Mucosa of rectum (tissue), 2 donors: Measurements from ENCODE around the gene TPSAB1.
"Not testable (repeated sequence)": the region's sequence is repeated elsewhere in the genome, so short reads cannot be mapped to it uniquely, and the experiment has no call there.

Experiments used
- H3K27ac ChIP-seq, 2 donors: one replicate each; pipeline ENCODE4 v1.7.0; 2013; ENCODE audit warnings: inconsistent platforms in 2 of 2, low read depth in 2 of 2, low read length in 2 of 2
- H3K27me3 ChIP-seq, 2 donors: one replicate each; pipeline ENCODE4 v1.7.0; 2013; ENCODE audit warnings: low read length in 2 of 2; ENCODE audit not compliant: control insufficient read depth in 2 of 2, insufficient read depth in 2 of 2
- H3K36me3 ChIP-seq, 2 donors: one replicate each; pipeline ENCODE4 v1.7.0; 2013; ENCODE audit warnings: low read length in 2 of 2; ENCODE audit not compliant: control insufficient read depth in 2 of 2, insufficient read depth in 2 of 2
- H3K4me1 ChIP-seq, 2 donors: one replicate each; pipeline ENCODE4 v1.7.0; 2013; ENCODE audit warnings: low read length in 2 of 2, mild to moderate bottlenecking in 1 of 2; ENCODE audit not compliant: control insufficient read depth in 2 of 2, insufficient read depth in 2 of 2
- H3K4me3 ChIP-seq, 2 donors: one replicate each; pipeline ENCODE4 v1.7.0; 2013; ENCODE audit warnings: low read length in 2 of 2
- H3K9ac ChIP-seq, 2 donors: one replicate each; pipeline ENCODE4 v1.7.0; 2013; ENCODE audit warnings: low read length in 2 of 2, low read depth in 1 of 2, mild to moderate bottlenecking in 1 of 2
- H3K9me3 ChIP-seq, 2 donors: one replicate each; pipeline ENCODE4 v1.7.0; 2013; ENCODE audit warnings: low read length in 2 of 2; ENCODE audit not compliant: control insufficient read depth in 2 of 2
- donor health status: healthy.
- donor health status: Normal muscosa, but diverticular disease.

TPSAB1 gene

DNA sequence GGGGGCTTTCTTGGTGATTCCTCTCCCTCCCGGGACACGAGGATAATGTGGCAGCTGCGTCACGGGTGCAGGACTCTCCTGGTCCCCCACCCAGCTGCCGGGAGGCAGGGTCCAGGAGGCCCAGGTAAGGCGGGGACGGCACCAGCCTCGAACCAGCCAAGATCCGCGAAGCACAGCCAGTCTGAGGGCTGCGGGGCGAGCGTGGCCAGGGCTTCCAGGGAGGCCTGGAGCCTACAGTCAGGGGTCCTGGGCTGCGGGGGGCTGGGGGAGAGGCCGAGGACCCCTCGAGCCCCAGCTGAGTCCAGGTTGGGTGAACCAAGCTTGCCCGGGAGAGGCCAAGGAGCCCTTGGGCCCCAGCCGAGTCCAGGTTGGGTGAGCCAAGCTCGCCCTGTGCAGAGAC is 25.3 kb downstream of the TPSAB1 start:
- no peaks in the 10 kb centered on the region for H3K4me1 ChIP-seq
- H3K9ac ChIP-seq: no peak overlapping the region
- H3K27me3 ChIP-seq: peaks cover 4% of the 10 kb centered on the region in 2 donors
- H3K36me3 ChIP-seq: no peaks in the 10 kb centered on the region
- no peak overlapping the region for H3K27ac ChIP-seq
- H3K4me3 ChIP-seq: no peak overlapping the region
- no peaks in the 10 kb centered on the region for H3K9me3 ChIP-seq

GRCh38 chr16:1269418-1269817 is 28.9 kb downstream of the TPSAB1 start:
- H3K9me3 ChIP-seq, H3K27ac ChIP-seq, H3K4me3 ChIP-seq, H3K27me3 ChIP-seq, H3K4me1 ChIP-seq, H3K36me3 ChIP-seq, H3K9ac ChIP-seq: not testable (repeated sequence)

- H3K9me3 ChIP-seq: no peaks in the 10 kb centered on the region
These were observed 30.8 kb downstream of the TPSAB1 start for GRCh38 chr16:1271380-1271723.

GRCh38 chr16:1271724-1272413 is 31.4 kb downstream of the TPSAB1 start:
- H3K27ac ChIP-seq, H3K4me3 ChIP-seq, H3K9ac ChIP-seq, H3K4me1 ChIP-seq, H3K9me3 ChIP-seq, H3K27me3 ChIP-seq, H3K36me3 ChIP-seq: not testable (repeated sequence)

More at GRCh38 chr16:1271380-1271723, 30.8 kb downstream of the TPSAB1 start:
- H3K9ac ChIP-seq: no peak overlapping the region
- no peak overlapping the region for H3K4me3 ChIP-seq
- peaks cover 2 to 9% of the 10 kb centered on the region in 2 donors for H3K4me1 ChIP-seq
- H3K36me3 ChIP-seq: no peaks in the 10 kb centered on the region
- peaks cover 2 to 3% of the 10 kb centered on the region in 2 donors for H3K27me3 ChIP-seq
- no peak overlapping the region for H3K27ac ChIP-seq

GRCh38 chr16:1272453-1273198 is 32.1 kb downstream of the TPSAB1 start:
- H3K4me1 ChIP-seq: peaks cover 2 to 9% of the 10 kb centered on the region in 2 donors
- no peaks in the 10 kb centered on the region for H3K9me3 ChIP-seq
- H3K4me3 ChIP-seq: no peak overlapping the region
- H3K36me3 ChIP-seq: no peaks in the 10 kb centered on the region
- no peak overlapping the region for H3K9ac ChIP-seq
- peaks cover 0 to 9% of the 10 kb centered on the region in 2 donors for H3K27me3 ChIP-seq
- H3K27ac ChIP-seq: no peak overlapping the region

DNA sequence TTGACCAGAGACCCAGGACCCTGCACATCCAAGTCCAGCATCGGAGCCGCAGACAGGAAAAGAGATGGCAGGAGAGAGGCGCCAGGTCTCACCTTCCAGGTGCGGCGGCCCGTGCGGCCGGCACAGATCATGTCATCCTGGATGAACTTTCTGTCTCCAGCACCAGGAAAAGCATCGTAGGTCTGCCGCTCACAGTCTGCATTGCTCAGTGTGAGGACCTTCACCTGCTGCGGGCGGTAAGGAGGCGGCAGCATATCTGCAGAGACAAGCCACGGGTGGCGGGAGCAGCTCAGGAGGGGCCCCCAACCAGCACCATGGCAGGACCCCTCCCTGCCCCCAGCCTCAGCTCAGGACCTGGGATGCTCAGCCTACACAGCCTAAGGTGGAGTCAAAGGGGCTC is 33.3 kb downstream of the TPSAB1 start:
- no peaks in the 10 kb centered on the region for H3K9me3 ChIP-seq
- H3K4me1 ChIP-seq: peaks cover 2 to 9% of the 10 kb centered on the region in 2 donors
- H3K27ac ChIP-seq: no peak overlapping the region
- H3K9ac ChIP-seq: no peak overlapping the region
- no peak overlapping the region for H3K4me3 ChIP-seq
- peaks cover 0 to 14% of the 10 kb centered on the region in 2 donors for H3K27me3 ChIP-seq
- no peaks in the 10 kb centered on the region for H3K36me3 ChIP-seq

DNA sequence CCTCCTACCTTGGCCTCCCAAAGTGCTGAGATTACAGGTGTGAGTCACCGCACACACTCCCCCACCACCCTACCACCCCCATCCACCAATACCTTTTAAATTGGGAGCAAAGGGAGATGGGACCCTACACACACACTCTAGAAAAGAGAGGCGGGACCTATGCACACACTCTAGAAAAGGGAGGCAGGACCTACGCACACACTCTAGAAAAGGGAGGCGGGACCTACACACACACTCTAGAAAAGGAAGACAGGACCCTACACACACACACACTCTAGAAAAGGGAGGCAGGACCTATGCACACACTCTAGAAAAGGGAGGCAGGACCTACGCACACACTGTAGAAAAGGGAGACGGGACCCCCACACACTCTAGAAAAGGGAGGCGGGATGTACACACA is 34.3 kb downstream of the TPSAB1 start:
- H3K4me3 ChIP-seq: no peak overlapping the region
- H3K4me1 ChIP-seq: peaks cover 2 to 9% of the 10 kb centered on the region in 2 donors
- H3K9ac ChIP-seq: no peak overlapping the region
- H3K36me3 ChIP-seq: no peaks in the 10 kb centered on the region
- no peaks in the 10 kb centered on the region for H3K9me3 ChIP-seq
- H3K27ac ChIP-seq: no peak overlapping the region
- peaks cover 0 to 14% of the 10 kb centered on the region in 2 donors for H3K27me3 ChIP-seq

- H3K4me1 ChIP-seq: peaks cover 2 to 9% of the 10 kb centered on the region in 2 donors
- no peak overlapping the region for H3K9ac ChIP-seq
- no peaks in the 10 kb centered on the region for H3K36me3 ChIP-seq
- H3K9me3 ChIP-seq: no peaks in the 10 kb centered on the region
- no peak overlapping the region for H3K27ac ChIP-seq
- H3K4me3 ChIP-seq: no peak overlapping the region
- H3K27me3 ChIP-seq: peaks cover 0 to 18% of the 10 kb centered on the region in 2 donors
These were observed 35.5 kb downstream of the TPSAB1 start for GRCh38 chr16:1275791-1276579.

GRCh38 chr16:1276580-1276878 is 36.0 kb downstream of the TPSAB1 start:
- Histone ChIP-seq H3K27ac (no peak overlapping the region), H3K27me3 (peaks cover 0 to 15% of the 10 kb centered on the region in 2 donors), H3K9me3 (no peaks in the 10 kb centered on the region), H3K4me3 (no peak overlapping the region), H3K36me3 (no peaks in the 10 kb centered on the region), H3K9ac (no peak overlapping the region), H3K4me1 (peaks cover 2 to 7% of the 10 kb centered on the region in 2 donors)

- H3K36me3 ChIP-seq: no peaks in the 10 kb centered on the region
- H3K4me3 ChIP-seq: no peak overlapping the region
- H3K27ac ChIP-seq: no peak overlapping the region
- no peaks in the 10 kb centered on the region for H3K9me3 ChIP-seq
- H3K9ac ChIP-seq: no peak overlapping the region
- H3K4me1 ChIP-seq: peaks cover 2 to 3% of the 10 kb centered on the region in 2 donors
- H3K27me3 ChIP-seq: peaks cover 0 to 14% of the 10 kb centered on the region in 2 donors
These were observed 36.7 kb downstream of the TPSAB1 start for GRCh38 chr16:1277151-1277598.
